SK-N-SH treated with all-trans-retinoic acid at 6 μM for 48 hours (cell line): Measurements from ENCODE around the gene ACTN4.

Experiments
- ATAC-seq: fragments of 200-7000 bp; cut with Tn5 transposase; 3 replicates; pipeline ENCODE4 v1.9.1; 2020; ENCODE audit warnings: mild to moderate bottlenecking, moderate library complexity
- ARNTL ChIP-seq: fragments of 450-650 bp; formaldehyde crosslinking; IDR thresholded peaks from 2 replicates; pipeline ENCODE4 v1.5.0; 2020; ENCODE audit warnings: low read depth, mild to moderate bottlenecking, moderate library complexity, borderline replicate concordance
- BACH2 ChIP-seq: fragments of 250-450 bp; sonication (Bioruptor Pico); IDR thresholded peaks from 2 replicates; pipeline ENCODE4 v1.9.0; 2021; ENCODE audit warnings: mild to moderate bottlenecking, borderline replicate concordance
- CSDC2 ChIP-seq: fragments of 250-450 bp; sonication (Bioruptor Pico); IDR thresholded peaks from 2 replicates; pipeline ENCODE4 v1.5.0; 2020; ENCODE audit warnings: mild to moderate bottlenecking, moderate library complexity
- ESRRG ChIP-seq: fragments of 250-450 bp; sonication (Bioruptor Pico); IDR thresholded peaks from 2 replicates; pipeline ENCODE4 v1.6.1; 2021; ENCODE audit warnings: mild to moderate bottlenecking
- GLIS3 ChIP-seq: fragments of 250-450 bp; sonication (Bioruptor Pico); IDR thresholded peaks from 2 replicates; pipeline ENCODE4 v1.5.0; 2020; ENCODE audit warnings: mild to moderate bottlenecking, moderate library complexity
- ISL1 ChIP-seq: fragments of 250-450 bp; sonication (Bioruptor Pico); IDR thresholded peaks from 2 replicates; pipeline ENCODE4 v2.1.2; 2022; ENCODE audit warnings: mild to moderate bottlenecking, moderate library complexity
- OSR1 ChIP-seq: fragments of 250-450 bp; sonication (Bioruptor Pico); IDR thresholded peaks from 2 replicates; pipeline ENCODE4 v1.8.0; 2022; ENCODE audit warnings: moderate library complexity, mild to moderate bottlenecking, inconsistent platforms
- PPARA ChIP-seq: fragments of 250-450 bp; sonication (Bioruptor Pico); IDR thresholded peaks from 2 replicates; pipeline ENCODE4 v1.5.0; 2020; ENCODE audit warnings: mild to moderate bottlenecking, borderline replicate concordance
- RARB ChIP-seq: fragments of 250-450 bp; sonication (Bioruptor Pico); IDR thresholded peaks from 2 replicates; pipeline ENCODE4 v1.8.0; 2021; ENCODE audit warnings: mild to moderate bottlenecking, moderate library complexity
- SNAI2 ChIP-seq: fragments of 250-450 bp; sonication (Bioruptor Pico); IDR thresholded peaks from 2 replicates; pipeline ENCODE4 v1.5.0; 2020; ENCODE audit warnings: mild to moderate bottlenecking, moderate library complexity
- TCF4 ChIP-seq: fragments of 250-450 bp; sonication (Bioruptor Pico); IDR thresholded peaks from 2 replicates; pipeline ENCODE4 v1.8.0; 2021; ENCODE audit warnings: mild to moderate bottlenecking, moderate library complexity, borderline replicate concordance
- TOX ChIP-seq: fragments of 250-450 bp; sonication (Bioruptor Pico); IDR thresholded peaks from 2 replicates; pipeline ENCODE4 v1.8.0; 2021; ENCODE audit warnings: mild to moderate bottlenecking, moderate library complexity, borderline replicate concordance
- ZC3H10 ChIP-seq: fragments of 250-450 bp; sonication (Bioruptor Pico); IDR thresholded peaks from 2 replicates; pipeline ENCODE4 v1.5.1; 2021; ENCODE audit warnings: mild to moderate bottlenecking, moderate library complexity
- ZFP3 ChIP-seq: fragments of 250-450 bp; sonication (Bioruptor Pico); IDR thresholded peaks from 2 replicates; pipeline ENCODE4 v1.5.0; 2020; ENCODE audit warnings: mild to moderate bottlenecking, moderate library complexity
- ZFP30 ChIP-seq: fragments of 450-650 bp; formaldehyde crosslinking; IDR thresholded peaks from 2 replicates; pipeline ENCODE4 v1.5.0; 2022; ENCODE audit warnings: mild to moderate bottlenecking, moderate library complexity
- ZNF565 ChIP-seq: fragments of 450-650 bp; formaldehyde crosslinking; conservative IDR thresholded peaks from 2 replicates; pipeline ENCODE4 v1.5.0; 2020; ENCODE audit warnings: low read depth, mild to moderate bottlenecking, moderate library complexity
- ZNF70 ChIP-seq: fragments of 450-650 bp; formaldehyde crosslinking; IDR thresholded peaks from 2 replicates; pipeline ENCODE4 v1.5.0; 2020; ENCODE audit warnings: mild to moderate bottlenecking, moderate library complexity
- ZNF8 ChIP-seq: fragments of 450-650 bp; formaldehyde crosslinking; IDR thresholded peaks from 2 replicates; pipeline ENCODE4 v1.5.0; 2020; ENCODE audit warnings: mild to moderate bottlenecking, moderate library complexity
- TF ChIP-seq, protein P1 (sequence below): fragments of 250-450 bp; sonication (Bioruptor Pico); IDR thresholded peaks from 2 replicates; pipeline ENCODE4 v1.8.0; 2020; ENCODE audit warnings: mild to moderate bottlenecking, moderate library complexity, borderline replicate concordance
- TF ChIP-seq, protein P2 (sequence below): fragments of 250-450 bp; sonication (Bioruptor Pico); IDR thresholded peaks from 2 replicates; pipeline ENCODE4 v1.5.1; 2021; ENCODE audit warnings: mild to moderate bottlenecking, moderate library complexity
- TF ChIP-seq, protein P3 (sequence below): fragments of 250-450 bp; sonication (Bioruptor Pico); IDR thresholded peaks from 2 replicates; pipeline ENCODE4 v1.8.0; 2021; ENCODE audit warnings: low read depth, mild to moderate bottlenecking, moderate library complexity, borderline replicate concordance

The ACTN4 gene

DNA sequence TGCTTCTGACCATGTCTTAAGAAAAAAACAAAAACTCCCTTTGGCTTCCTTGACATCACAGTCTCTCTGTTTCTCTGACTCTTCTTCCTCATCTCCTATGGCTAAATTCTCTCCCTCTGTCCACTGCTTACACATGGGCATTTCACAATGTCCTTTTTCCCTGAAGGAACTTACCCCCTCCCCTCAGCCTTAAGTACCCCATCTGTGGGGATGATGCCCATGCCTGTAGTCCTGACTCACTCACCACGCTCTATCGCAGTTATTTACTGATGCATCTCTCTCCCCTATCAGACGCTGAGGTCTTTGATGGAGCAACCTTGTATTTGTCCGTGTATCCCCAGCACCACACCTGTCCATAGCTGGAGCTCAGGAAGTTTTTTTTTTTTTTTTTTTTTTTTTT is 32.4 kb downstream of the ACTN4 start:
- TF ChIP-seq ARNTL (no peak), ZNF70 (no peak), ZFP3 (CRISPR knock-in tag) (no peak), OSR1 (no peak), GLIS3 (CRISPR knock-in tag) (no peak), TOX (CRISPR knock-in tag) (no peak), TCF4 (CRISPR knock-in tag) (no peak), CSDC2 (CRISPR knock-in tag) (no peak), PPARA (CRISPR knock-in tag) (no peak), RARB (CRISPR knock-in tag) (no peak), BACH2 (CRISPR knock-in tag) (no peak), SNAI2 (no peak), ISL1 (CRISPR knock-in tag) (no peak), ZFP30 (no peak)
- TF ChIP-seq, protein P1, sequence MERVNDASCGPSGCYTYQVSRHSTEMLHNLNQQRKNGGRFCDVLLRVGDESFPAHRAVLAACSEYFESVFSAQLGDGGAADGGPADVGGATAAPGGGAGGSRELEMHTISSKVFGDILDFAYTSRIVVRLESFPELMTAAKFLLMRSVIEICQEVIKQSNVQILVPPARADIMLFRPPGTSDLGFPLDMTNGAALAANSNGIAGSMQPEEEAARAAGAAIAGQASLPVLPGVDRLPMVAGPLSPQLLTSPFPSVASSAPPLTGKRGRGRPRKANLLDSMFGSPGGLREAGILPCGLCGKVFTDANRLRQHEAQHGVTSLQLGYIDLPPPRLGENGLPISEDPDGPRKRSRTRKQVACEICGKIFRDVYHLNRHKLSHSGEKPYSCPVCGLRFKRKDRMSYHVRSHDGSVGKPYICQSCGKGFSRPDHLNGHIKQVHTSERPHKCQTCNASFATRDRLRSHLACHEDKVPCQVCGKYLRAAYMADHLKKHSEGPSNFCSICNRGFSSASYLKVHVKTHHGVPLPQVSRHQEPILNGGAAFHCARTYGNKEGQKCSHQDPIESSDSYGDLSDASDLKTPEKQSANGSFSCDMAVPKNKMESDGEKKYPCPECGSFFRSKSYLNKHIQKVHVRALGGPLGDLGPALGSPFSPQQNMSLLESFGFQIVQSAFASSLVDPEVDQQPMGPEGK: no peak
- TF ChIP-seq, protein P2, sequence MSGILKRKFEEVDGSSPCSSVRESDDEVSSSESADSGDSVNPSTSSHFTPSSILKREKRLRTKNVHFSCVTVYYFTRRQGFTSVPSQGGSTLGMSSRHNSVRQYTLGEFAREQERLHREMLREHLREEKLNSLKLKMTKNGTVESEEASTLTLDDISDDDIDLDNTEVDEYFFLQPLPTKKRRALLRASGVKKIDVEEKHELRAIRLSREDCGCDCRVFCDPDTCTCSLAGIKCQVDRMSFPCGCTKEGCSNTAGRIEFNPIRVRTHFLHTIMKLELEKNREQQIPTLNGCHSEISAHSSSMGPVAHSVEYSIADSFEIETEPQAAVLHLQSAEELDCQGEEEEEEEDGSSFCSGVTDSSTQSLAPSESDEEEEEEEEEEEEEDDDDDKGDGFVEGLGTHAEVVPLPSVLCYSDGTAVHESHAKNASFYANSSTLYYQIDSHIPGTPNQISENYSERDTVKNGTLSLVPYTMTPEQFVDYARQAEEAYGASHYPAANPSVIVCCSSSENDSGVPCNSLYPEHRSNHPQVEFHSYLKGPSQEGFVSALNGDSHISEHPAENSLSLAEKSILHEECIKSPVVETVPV (CRISPR knock-in tag): no peak
- TF ChIP-seq, protein P3, sequence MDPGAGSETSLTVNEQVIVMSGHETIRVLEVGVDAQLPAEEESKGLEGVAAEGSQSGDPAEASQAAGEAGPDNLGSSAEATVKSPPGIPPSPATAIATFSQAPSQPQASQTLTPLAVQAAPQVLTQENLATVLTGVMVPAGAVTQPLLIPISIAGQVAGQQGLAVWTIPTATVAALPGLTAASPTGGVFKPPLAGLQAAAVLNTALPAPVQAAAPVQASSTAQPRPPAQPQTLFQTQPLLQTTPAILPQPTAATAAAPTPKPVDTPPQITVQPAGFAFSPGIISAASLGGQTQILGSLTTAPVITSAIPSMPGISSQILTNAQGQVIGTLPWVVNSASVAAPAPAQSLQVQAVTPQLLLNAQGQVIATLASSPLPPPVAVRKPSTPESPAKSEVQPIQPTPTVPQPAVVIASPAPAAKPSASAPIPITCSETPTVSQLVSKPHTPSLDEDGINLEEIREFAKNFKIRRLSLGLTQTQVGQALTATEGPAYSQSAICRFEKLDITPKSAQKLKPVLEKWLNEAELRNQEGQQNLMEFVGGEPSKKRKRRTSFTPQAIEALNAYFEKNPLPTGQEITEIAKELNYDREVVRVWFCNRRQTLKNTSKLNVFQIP (CRISPR knock-in tag): no peak
- TF ChIP-seq, all 23 proteins: peak for 0
- ATAC-seq: no peak

DNA sequence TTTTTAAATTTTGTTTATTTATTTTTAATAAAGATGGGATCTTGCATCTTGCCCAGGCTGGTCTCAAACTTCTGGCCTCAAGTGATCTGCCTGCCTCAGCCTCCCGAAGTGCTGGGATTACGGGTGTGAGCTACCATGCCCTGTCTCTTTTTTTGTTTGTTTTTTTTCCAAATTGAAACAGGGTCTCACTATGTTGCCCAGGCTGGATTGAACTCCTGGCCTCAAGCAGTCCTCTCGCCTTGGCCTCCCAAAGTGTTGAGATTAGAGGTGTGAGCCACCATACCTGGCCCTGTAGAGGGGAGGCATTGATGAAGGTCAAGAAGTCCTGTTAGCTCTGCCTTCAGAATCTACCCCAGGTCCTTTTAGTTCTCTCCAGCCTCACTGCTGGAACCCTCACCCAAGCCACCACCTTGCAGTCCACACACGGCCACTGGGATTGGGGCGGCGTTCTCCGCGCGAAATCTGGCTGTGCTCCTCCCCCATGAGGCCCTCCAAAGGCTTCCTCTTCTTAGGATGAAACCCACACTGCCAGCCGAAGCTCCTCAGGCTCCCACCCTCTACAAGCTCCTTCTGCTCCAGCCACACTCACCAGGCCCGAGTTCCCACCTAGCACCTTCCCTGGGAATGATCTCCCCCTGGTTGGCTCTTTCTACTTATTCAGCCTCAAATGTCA is 34.9 kb downstream of the ACTN4 start:
- TF ChIP-seq BACH2 (CRISPR knock-in tag) (no peak), ZNF70 (no peak), GLIS3 (CRISPR knock-in tag) (no peak)
- TF ChIP-seq, all 23 proteins: peak for 0

DNA sequence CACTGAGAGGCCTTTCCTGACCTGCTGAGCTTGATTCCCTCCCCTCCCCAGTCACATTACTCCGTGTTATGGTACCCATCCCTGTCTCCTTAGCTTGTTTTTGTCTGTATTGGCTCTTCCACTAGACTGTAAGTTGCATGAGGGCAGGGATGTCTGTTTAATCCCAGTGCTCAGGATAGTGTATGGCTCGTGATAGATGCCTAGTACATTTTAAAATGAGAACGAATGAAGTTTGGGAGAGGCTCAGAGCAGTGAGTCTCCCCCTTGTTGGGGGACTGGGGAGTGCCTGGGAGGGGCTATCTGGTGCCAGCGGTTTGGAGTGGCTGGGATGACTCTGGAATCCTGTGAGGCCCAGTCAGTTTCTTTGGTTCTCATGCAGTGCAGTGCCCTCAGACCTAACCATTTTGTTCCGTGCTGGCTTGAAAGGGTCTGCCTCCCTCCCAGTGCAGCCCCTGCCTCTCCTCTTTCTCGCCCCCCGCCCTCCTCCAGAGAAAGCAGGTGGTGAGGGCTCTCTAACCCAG is 35.5 kb downstream of the ACTN4 start:
- TF ChIP-seq CSDC2 (CRISPR knock-in tag) (no peak), RARB (CRISPR knock-in tag) (no peak), ZNF8 (no peak), TCF4 (CRISPR knock-in tag) (no peak), ZC3H10 (CRISPR knock-in tag) (no peak), BACH2 (CRISPR knock-in tag) (no peak), ZNF565 (no peak), PPARA (CRISPR knock-in tag) (no peak), ZFP30 (no peak), SNAI2 (no peak), ESRRG (no peak)
- TF ChIP-seq, protein P3 (CRISPR knock-in tag): no peak
- ATAC-seq: peak; percentile 2; the same call in 2 of the 3 replicates

More for the DNA sequence above, 34.9 kb downstream of the ACTN4 start:
- no peak for ATAC-seq

DNA sequence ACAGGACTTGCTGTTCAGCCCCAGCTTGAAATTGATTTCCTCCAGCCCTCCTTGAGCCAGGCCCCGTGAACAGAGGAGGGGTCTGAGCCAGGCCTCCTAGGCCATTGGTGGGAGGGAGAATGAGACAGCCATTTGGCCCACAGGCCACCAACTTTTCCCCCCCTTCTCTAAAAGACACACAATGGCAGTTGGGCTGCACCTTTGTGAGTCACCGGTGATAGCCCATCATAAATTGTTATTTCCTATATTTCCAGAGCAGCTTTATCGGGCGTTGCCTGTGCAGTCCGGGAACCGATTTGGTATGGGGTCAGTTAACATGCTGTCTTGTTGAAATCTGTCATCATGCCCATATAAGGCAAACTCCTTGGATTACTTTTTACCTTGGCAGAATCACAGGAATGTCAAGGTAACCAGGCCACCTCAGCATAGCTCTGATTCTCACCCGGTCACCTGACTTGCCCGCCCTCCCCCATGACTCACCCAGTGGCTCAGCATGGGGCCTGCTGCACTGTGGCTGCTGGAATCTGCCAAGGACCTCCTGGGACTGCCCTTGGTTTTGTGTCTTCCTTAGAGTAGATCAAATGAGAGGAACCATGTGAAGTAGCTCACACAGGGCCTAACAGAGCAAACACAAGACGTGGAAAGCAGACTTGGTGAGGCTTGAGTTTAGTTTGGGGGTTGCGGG is 36.1 kb downstream of the ACTN4 start:
- ATAC-seq: peak; percentile 77
- TF ChIP-seq RARB (CRISPR knock-in tag) (no peak), ZFP3 (CRISPR knock-in tag) (0 out of 2 replicates have a peak, but pooled peaks have one; percentile 51), ZC3H10 (CRISPR knock-in tag) (0 out of 2 replicates have a peak, but pooled peaks have one; percentile 67), ARNTL (no peak), BACH2 (CRISPR knock-in tag) (no peak), ISL1 (CRISPR knock-in tag) (peak; percentile 10; the same call in 1 of the 2 replicates)
